Panc1 (cell line): ENCODE measurements around the gene LPAR6. TPM values are rescaled to one million over a fixed set of nuclear protein-coding genes. Genes with fewer than 3 reads are reported as not detected.

Experiments used
- ATAC-seq: fragments of 200-7000 bp; cut with Tn5 transposase; 2 replicates; pipeline ENCODE4 v1.9.1; 2020; ENCODE audit warnings: mild to moderate bottlenecking, moderate library complexity
- BruUV-seq: library from RNA; stranded (reverse); fragments of 400-500 nt; replicated peaks from 2 replicates; lab custom pipeline; 2021; lab: Mats Ljungman, UMichigan
- CTCF ChIA-PET: fragments of 300-600 bp; sonication (Branson Sonifier 250); formaldehyde crosslinking; loops from one replicate; lab custom pipeline; 2022; ENCODE audit warnings: antibody characterized with exemption; lab: Charles Lee
- POLR2A ChIA-PET: fragments of 300-600 bp; sonication (Branson Sonifier 250); formaldehyde crosslinking; loops from one replicate; lab custom pipeline; 2022; ENCODE audit warnings: antibody characterized with exemption; lab: Charles Lee
- DNase-seq: peaks from one replicate; pipeline ENCODE4 v3.0.0-alpha.2; 2010; ENCODE audit warnings: low read depth, low spot score
- H3K27ac ChIP-seq: 2 replicates; pipeline ENCODE4 v1.5.1; 2011; ENCODE audit warnings: mild to moderate bottlenecking, low read length, inconsistent platforms
- H3K27me3 ChIP-seq: fragments of 200-500 bp; sonication (Bioruptor generic); 2 replicates; pipeline ENCODE4 v1.6.0; 2014; ENCODE audit warnings: low read length, inconsistent platforms; ENCODE audit not compliant: control insufficient read depth, insufficient read depth
- H3K36me3 ChIP-seq: fragments of 200-500 bp; sonication (Bioruptor generic); 2 replicates; pipeline ENCODE4 v1.5.1; 2014; ENCODE audit warnings: inconsistent platforms, mild to moderate bottlenecking, low read length, moderate library complexity; ENCODE audit not compliant: control insufficient read depth, insufficient read depth
- H3K4me1 ChIP-seq: 2 replicates; pipeline ENCODE4 v1.5.1; 2011; ENCODE audit warnings: inconsistent platforms, mild to moderate bottlenecking, low read length, moderate library complexity; ENCODE audit not compliant: control insufficient read depth, insufficient read depth
- H3K4me3 ChIP-seq, 2 experiments: 2 replicates each; pipeline ENCODE4 v1.5.1; 2011 to 2012; ENCODE audit warnings: low read depth in 2 of 2, low read length in 2 of 2, mild to moderate bottlenecking in 2 of 2, inconsistent platforms in 1 of 2, moderate library complexity in 1 of 2
- H3K9me3 ChIP-seq: fragments of 200-500 bp; sonication (Bioruptor generic); 2 replicates; pipeline ENCODE4 v1.5.1; 2014; ENCODE audit warnings: low read depth, mild to moderate bottlenecking, inconsistent platforms, low read length, moderate library complexity; ENCODE audit not compliant: control insufficient read depth, insufficient read depth
- CTCF ChIP-seq: fragments of 450-650 bp; IDR thresholded peaks from 2 replicates; pipeline ENCODE4 v1.5.1; 2017; ENCODE audit warnings: mild to moderate bottlenecking
- POLR2AphosphoS5 ChIP-seq: IDR thresholded peaks from 2 replicates; pipeline ENCODE4 v1.6.1; 2012; ENCODE audit warnings: mild to moderate bottlenecking, low read depth, low read length, moderate library complexity
- REST ChIP-seq, 2 experiments: IDR thresholded peaks; 2 replicates each; pipeline ENCODE4 v1.6.1; 2011 to 2012; ENCODE audit warnings: low read depth in 2 of 2, control low read depth in 1 of 2, low read length in 1 of 2, mild to moderate bottlenecking in 1 of 2, moderate library complexity in 1 of 2; ENCODE audit not compliant: insufficient read depth in 1 of 2
- SIN3A ChIP-seq: IDR thresholded peaks from 2 replicates; pipeline ENCODE4 v1.6.1; 2012; ENCODE audit warnings: low read depth, mild to moderate bottlenecking, low read length, moderate library complexity, borderline replicate concordance; ENCODE audit not compliant: insufficient read depth
- TCF7L2 ChIP-seq: IDR thresholded peaks from 2 replicates; pipeline ENCODE4 v1.6.1; 2011; ENCODE audit warnings: mild to moderate bottlenecking, low read depth, low read length, inconsistent platforms
- in situ Hi-C: cut with HindIII; loops from 2 replicates; pipeline ENCODE4 v1.10.0; 2016; ENCODE audit warnings: low sequenced_read_pairs, low pct_unique_long_range_greater_than_20kb
- intact Hi-C: fragments of 100-400 bp; cut with micrococcal nuclease; formaldehyde crosslinking; loops from one replicate; pipeline ENCODE4 v1.10.0; 2022; ENCODE audit not compliant: unreplicated experiment
- total RNA-seq: library from RNA; stranded (reverse); gene quantifications from one replicate; pipeline ENCODE4 v1.2.1, GENCODE V29; 2021; ENCODE audit not compliant: unreplicated experiment

LPAR6 gene
- total RNA-seq, 1 experiment from 2014 or later: 3.9 TPM

GRCh38 chr13:48415516-48415915, 2.6 kb upstream of the LPAR6 start:
- TF ChIP-seq TCF7L2: no peak
- no peak for TF ChIP-seq POLR2AphosphoS5
- TF ChIP-seq REST (IDR thresholded peaks at IDR 0.05; ENCODE audit: insufficient read depth in 1 of 2, low read depth in 2 of 2, low read length in 1 of 2): no peak
- no peak for TF ChIP-seq CTCF
- no peak for TF ChIP-seq SIN3A
- Histone ChIP-seq H3K36me3 (no peaks in the 10 kb centered on the region), H3K9me3 (no peaks in the 10 kb centered on the region), H3K27me3 (no peaks in the 10 kb centered on the region), H3K27ac (no peak overlapping the region), H3K4me1 (peaks cover 9% of the 10 kb centered on the region; the same call in 1 of the 2 replicates), H3K4me3 (no peak overlapping the region)
- no TSS peak for BruUV-seq
- DNase-seq: no peak
- no peak for ATAC-seq
- CTCF ChIA-PET: no interaction called here
- intact Hi-C loops (no loop called here), in situ Hi-C loops (no loop called here)
- POLR2A ChIA-PET: no interaction called here

DNA sequence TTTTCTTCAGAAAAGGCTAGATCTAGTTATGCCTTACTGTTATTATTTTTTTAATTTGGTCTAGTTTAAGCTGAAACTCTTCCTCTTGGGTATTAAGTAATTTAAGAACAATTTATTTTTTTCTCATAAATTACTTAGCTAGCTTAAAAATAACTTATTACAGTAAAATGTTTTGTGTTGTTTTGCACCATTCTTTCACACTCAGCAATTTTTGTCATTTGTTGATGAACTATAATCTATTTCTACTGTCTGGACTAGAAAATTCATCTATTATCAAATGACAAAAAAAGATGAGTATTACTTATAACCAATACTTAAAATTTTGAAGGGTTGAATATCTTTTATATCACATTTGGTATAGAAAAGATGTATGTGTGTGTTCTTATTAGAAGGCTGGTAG, 1.6 kb upstream of the LPAR6 start:
- intact Hi-C loops (no loop called here), in situ Hi-C loops (no loop called here)
- BruUV-seq: no TSS peak
- Histone ChIP-seq H3K9me3 (no peaks in the 10 kb centered on the region), H3K36me3 (no peaks in the 10 kb centered on the region), H3K4me1 (peaks cover 9% of the 10 kb centered on the region; the same call in 1 of the 2 replicates), H3K4me3 (no peak overlapping the region), H3K27me3 (no peaks in the 10 kb centered on the region), H3K27ac (no peak overlapping the region; the same call in 1 of the 2 replicates)
- TF ChIP-seq REST (IDR thresholded peaks at IDR 0.05; ENCODE audit: insufficient read depth in 1 of 2, low read depth in 2 of 2, low read length in 1 of 2) (no peak), SIN3A (no peak), TCF7L2 (no peak), CTCF (no peak), POLR2AphosphoS5 (no peak)
- DNase-seq: no peak
- no peak for ATAC-seq
- CTCF ChIA-PET: no interaction called here
- POLR2A ChIA-PET: no interaction called here
